GM23338 (cell line): ENCODE measurements around the gene TMEM200C. TPM values are rescaled to one million over a fixed set of nuclear protein-coding genes. Genes with fewer than 3 reads are reported as not detected.

ENCODE experiments used
- CREB1 ChIP-seq: fragments of 250-450 bp; sonication (Bioruptor Pico); IDR thresholded peaks from 2 replicates; pipeline ENCODE4 v1.5.0; 2020; ENCODE audit warnings: low read depth, mild to moderate bottlenecking, moderate library complexity
- ETS1 ChIP-seq: IDR thresholded peaks from 2 replicates; pipeline ENCODE4 v1.6.1; 2016; ENCODE audit warnings: antibody characterized with exemption
- EZH2 ChIP-seq: fragments of 200-600 bp; sonication (generic); IDR thresholded peaks from one replicate; pipeline ENCODE4 v1.8.0; 2017; ENCODE audit warnings: antibody characterized with exemption, mild to moderate bottlenecking, low read depth; ENCODE audit not compliant: unreplicated experiment
- EZH2phosphoT487 ChIP-seq: fragments of 200-600 bp; sonication (generic); IDR thresholded peaks from one replicate; pipeline ENCODE4 v1.8.1; 2018; ENCODE audit warnings: antibody characterized with exemption; ENCODE audit not compliant: unreplicated experiment
- JUNB ChIP-seq: IDR thresholded peaks from one replicate; pipeline ENCODE4 v1.6.1; 2016; ENCODE audit warnings: antibody characterized with exemption; ENCODE audit not compliant: unreplicated experiment
- NANOG ChIP-seq: IDR thresholded peaks from 2 replicates; pipeline ENCODE4 v1.6.1; 2016; ENCODE audit warnings: antibody characterized with exemption, borderline replicate concordance
- POLR2AphosphoS5 ChIP-seq: IDR thresholded peaks from 2 replicates; pipeline ENCODE4 v1.6.1; 2016; ENCODE audit warnings: antibody characterized with exemption, low read depth
- REST ChIP-seq: IDR thresholded peaks from one replicate; pipeline ENCODE4 v1.6.1; 2018; ENCODE audit warnings: antibody characterized with exemption; ENCODE audit not compliant: unreplicated experiment
- STAT1 ChIP-seq: IDR thresholded peaks from one replicate; pipeline ENCODE4 v1.6.1; 2016; ENCODE audit warnings: antibody characterized with exemption; ENCODE audit not compliant: unreplicated experiment
- ZNF114 ChIP-seq: fragments of 250-450 bp; sonication (Bioruptor Pico); IDR thresholded peaks from 2 replicates; pipeline ENCODE4 v1.5.0; 2020; ENCODE audit warnings: mild to moderate bottlenecking, moderate library complexity
- ZNF462 ChIP-seq: fragments of 250-450 bp; sonication (Bioruptor Pico); IDR thresholded peaks from 2 replicates; pipeline ENCODE4 v1.5.0; 2020; ENCODE audit warnings: mild to moderate bottlenecking, moderate library complexity
- polyA plus RNA-seq: library from polyadenylated mRNA; unstranded; fragments of >200 nt; fragmentation: Nextera tagmentation; extraction: Ambion mirVana; gene quantifications from 2 replicates; pipeline ENCODE4 v1.2.1, GENCODE V29; 2016
- total RNA-seq: library from RNA; depleted of rRNA; stranded (reverse); fragments of >200 nt; shearing (Covaris generic); gene quantifications from 2 replicates; pipeline ENCODE4 v1.2.3, GENCODE V29; 2014

Gene TMEM200C
- total and polyA plus RNA-seq, 2 experiments from 2014 or later, result 0.53 to 6.1 TPM

- TF ChIP-seq ZNF462 (CRISPR knock-in tag) (no peak), ETS1 (no peak), ZNF114 (CRISPR knock-in tag) (no peak), REST (no peak), NANOG (no peak), CREB1 (no peak), EZH2phosphoT487 (no peak), POLR2AphosphoS5 (no peak), JUNB (no peak), EZH2 (no peak), STAT1 (no peak)
Observed at GRCh38 chr18:5853253-5853652, 42.1 kb downstream of the TMEM200C start (continued).
